GM23338 (cell line): ENCODE results near the gene SERPINH1. TPM values are rescaled to one million over a fixed set of nuclear protein-coding genes. Genes with fewer than 3 reads are reported as not detected.

Source experiments
- ATAC-seq: fragments of 200-7000 bp; cut with Tn5 transposase; 3 replicates; pipeline ENCODE4 v1.9.1; 2020
- DNase-seq: peaks from one replicate; pipeline ENCODE4 v3.0.0-alpha.2; 2015; ENCODE audit warnings: low spot score
- H2AFZ ChIP-seq: fragments of 200-600 bp; sonication (generic); 2 replicates; pipeline ENCODE4 v1.8.0; 2016; ENCODE audit warnings: antibody characterized with exemption, mild to moderate bottlenecking, moderate library complexity
- H3F3A ChIP-seq: fragments of 200-600 bp; sonication (generic); replicated peaks from 2 replicates; pipeline ENCODE4 v1.8.0; 2017; ENCODE audit warnings: antibody characterized with exemption, mixed run types, low read depth
- H3K27ac ChIP-seq: fragments of 200-600 bp; sonication (generic); 2 replicates; pipeline ENCODE4 v1.6.1; 2016; ENCODE audit warnings: low read depth
- H3K27me3 ChIP-seq: fragments of 200-600 bp; sonication (generic); 2 replicates; pipeline ENCODE4 v1.8.0; 2016; ENCODE audit warnings: mild to moderate bottlenecking, mixed run types, moderate library complexity; ENCODE audit not compliant: insufficient read depth
- H3K36me3 ChIP-seq: fragments of 200-600 bp; sonication (generic); 2 replicates; pipeline ENCODE4 v1.8.0; 2016; ENCODE audit warnings: mild to moderate bottlenecking; ENCODE audit not compliant: insufficient read depth
- H3K4me1 ChIP-seq: fragments of 200-600 bp; sonication (generic); 2 replicates; pipeline ENCODE4 v1.8.0; 2016; ENCODE audit warnings: mild to moderate bottlenecking, moderate library complexity; ENCODE audit not compliant: insufficient read depth
- H3K4me2 ChIP-seq: fragments of 200-600 bp; sonication (generic); 2 replicates; pipeline ENCODE4 v1.7.1; 2017; ENCODE audit warnings: mixed run types
- H3K4me3 ChIP-seq: fragments of 200-600 bp; sonication (generic); 2 replicates; pipeline ENCODE4 v1.6.1; 2016; ENCODE audit warnings: mixed run types
- H3K79me2 ChIP-seq: fragments of 200-600 bp; sonication (generic); replicated peaks from 2 replicates; pipeline ENCODE4 v1.8.0; 2017; ENCODE audit warnings: mild to moderate bottlenecking; ENCODE audit not compliant: insufficient read depth
- H3K9me2 ChIP-seq: fragments of 200-600 bp; sonication (generic); 2 replicates; pipeline ENCODE4 v1.8.0; 2017; ENCODE audit not compliant: insufficient read depth
- H4K20me1 ChIP-seq: fragments of 200-600 bp; sonication (generic); replicated peaks from 2 replicates; pipeline ENCODE4 v1.8.0; 2017; ENCODE audit warnings: mild to moderate bottlenecking; ENCODE audit not compliant: insufficient read depth
- H3K27ac Mint-ChIP-seq: 2 replicates; pipeline ENCODE4 v1.8.0; 2020; ENCODE audit warnings: inconsistent platforms, mild to moderate bottlenecking, moderate library complexity, mixed read lengths
- H3K27me3 Mint-ChIP-seq: 3 replicates; pipeline ENCODE4 v1.8.0; 2022; ENCODE audit warnings: low read depth, mild to moderate bottlenecking, moderate library complexity, mixed read lengths, inconsistent platforms; ENCODE audit not compliant: insufficient read depth, poor library complexity
- H3K36me3 Mint-ChIP-seq: 3 replicates; pipeline ENCODE4 v1.8.0; 2021; ENCODE audit warnings: low read depth, mild to moderate bottlenecking, inconsistent platforms, moderate library complexity, mixed read lengths
- H3K4me1 Mint-ChIP-seq: 3 replicates; pipeline ENCODE4 v1.8.0; 2020; ENCODE audit warnings: mild to moderate bottlenecking, inconsistent platforms, mixed read lengths
- H3K4me3 Mint-ChIP-seq: 3 replicates; pipeline ENCODE4 v1.8.0; 2021; ENCODE audit warnings: moderate library complexity, mild to moderate bottlenecking, inconsistent platforms, mixed read lengths
- H3K9me3 Mint-ChIP-seq: 3 replicates; pipeline ENCODE4 v1.8.0; 2020; ENCODE audit warnings: moderate library complexity, mild to moderate bottlenecking, inconsistent platforms, mixed read lengths
- CREB1 ChIP-seq: fragments of 250-450 bp; sonication (Bioruptor Pico); IDR thresholded peaks from 2 replicates; pipeline ENCODE4 v1.5.0; 2020; ENCODE audit warnings: low read depth, mild to moderate bottlenecking, moderate library complexity
- CTCF ChIP-seq, 2 experiments: fragments of 200-600 bp in 1 of 2; sonication (generic) in 1 of 2; conservative IDR thresholded peaks; 2 replicates each; pipeline versions ENCODE4 v1.5.1 to v1.6.1; 2016 to 2017; ENCODE audit warnings: antibody characterized with exemption in 2 of 2, low read depth in 2 of 2, mild to moderate bottlenecking in 2 of 2, moderate library complexity in 1 of 2
- EZH2 ChIP-seq: fragments of 200-600 bp; sonication (generic); IDR thresholded peaks from one replicate; pipeline ENCODE4 v1.8.0; 2017; ENCODE audit warnings: antibody characterized with exemption, mild to moderate bottlenecking, low read depth; ENCODE audit not compliant: unreplicated experiment
- EZH2phosphoT487 ChIP-seq: fragments of 200-600 bp; sonication (generic); IDR thresholded peaks from one replicate; pipeline ENCODE4 v1.8.1; 2018; ENCODE audit warnings: antibody characterized with exemption; ENCODE audit not compliant: unreplicated experiment
- JUNB ChIP-seq: IDR thresholded peaks from one replicate; pipeline ENCODE4 v1.6.1; 2016; ENCODE audit warnings: antibody characterized with exemption; ENCODE audit not compliant: unreplicated experiment
- NANOG ChIP-seq: IDR thresholded peaks from 2 replicates; pipeline ENCODE4 v1.6.1; 2016; ENCODE audit warnings: antibody characterized with exemption, borderline replicate concordance
- POLR2AphosphoS5 ChIP-seq: IDR thresholded peaks from 2 replicates; pipeline ENCODE4 v1.6.1; 2016; ENCODE audit warnings: antibody characterized with exemption, low read depth
- REST ChIP-seq: IDR thresholded peaks from one replicate; pipeline ENCODE4 v1.6.1; 2018; ENCODE audit warnings: antibody characterized with exemption; ENCODE audit not compliant: unreplicated experiment
- STAT1 ChIP-seq: IDR thresholded peaks from one replicate; pipeline ENCODE4 v1.6.1; 2016; ENCODE audit warnings: antibody characterized with exemption; ENCODE audit not compliant: unreplicated experiment
- ZNF114 ChIP-seq: fragments of 250-450 bp; sonication (Bioruptor Pico); IDR thresholded peaks from 2 replicates; pipeline ENCODE4 v1.5.0; 2020; ENCODE audit warnings: mild to moderate bottlenecking, moderate library complexity
- ZNF331 ChIP-seq: fragments of 250-450 bp; sonication (Bioruptor Pico); IDR thresholded peaks from 2 replicates; pipeline ENCODE4 v1.5.0; 2020; ENCODE audit warnings: low read depth, mild to moderate bottlenecking, moderate library complexity
- polyA plus RNA-seq: library from polyadenylated mRNA; unstranded; fragments of >200 nt; fragmentation: Nextera tagmentation; extraction: Ambion mirVana; gene quantifications from 2 replicates; pipeline ENCODE4 v1.2.1, GENCODE V29; 2016
- total RNA-seq: library from RNA; depleted of rRNA; stranded (reverse); fragments of >200 nt; shearing (Covaris generic); gene quantifications from 2 replicates; pipeline ENCODE4 v1.2.3, GENCODE V29; 2014
- TF ChIP-seq, protein P1 (sequence below): fragments of 250-450 bp; sonication (Bioruptor Pico); IDR thresholded peaks from 2 replicates; pipeline ENCODE4 v1.5.0; 2020; ENCODE audit warnings: mild to moderate bottlenecking, moderate library complexity

The SERPINH1 gene
- total and polyA plus RNA-seq, 2 experiments from 2014 or later = 238 to 1,217 TPM

- ATAC-seq (no peak), DNase-seq (no peak)
- H3K4me2 ChIP-seq = no peak overlapping the region
- peaks cover 27% of the 10 kb centered on the region for H4K20me1 ChIP-seq
- peaks cover 25% of the 10 kb centered on the region for H3K79me2 ChIP-seq
- H3K9me2 ChIP-seq = no peaks in the 10 kb centered on the region
- Mint-ChIP-seq H3K4me3 (no peak overlapping the region), H3K36me3 (peaks cover 78% of the 10 kb centered on the region), H3K27ac (no peak overlapping the region; the same call in 1 of the 2 replicates), H3K27me3 (peaks cover 24% of the 10 kb centered on the region), H3K9me3 (no peaks in the 10 kb centered on the region), H3K4me1 (peaks cover 4% of the 10 kb centered on the region)
- H3F3A ChIP-seq = peaks cover 36% of the 10 kb centered on the region
- peaks cover 4% of the 10 kb centered on the region for H3K4me1 ChIP-seq
- H3K4me3 ChIP-seq = no peak overlapping the region
- TF ChIP-seq NANOG = no peak
- TF ChIP-seq EZH2phosphoT487 = no peak
- TF ChIP-seq JUNB = no peak
- no peak for TF ChIP-seq POLR2AphosphoS5
- TF ChIP-seq CREB1 (CRISPR knock-in tag) = no peak
- TF ChIP-seq EZH2 = no peak
- TF ChIP-seq STAT1 = no peak
- no peak for TF ChIP-seq ZNF331 (CRISPR knock-in tag)
- no peak for TF ChIP-seq CTCF (conservative IDR thresholded peaks at IDR 0.05; ENCODE audit: low read depth in 2 of 2)
- TF ChIP-seq, protein P1, sequence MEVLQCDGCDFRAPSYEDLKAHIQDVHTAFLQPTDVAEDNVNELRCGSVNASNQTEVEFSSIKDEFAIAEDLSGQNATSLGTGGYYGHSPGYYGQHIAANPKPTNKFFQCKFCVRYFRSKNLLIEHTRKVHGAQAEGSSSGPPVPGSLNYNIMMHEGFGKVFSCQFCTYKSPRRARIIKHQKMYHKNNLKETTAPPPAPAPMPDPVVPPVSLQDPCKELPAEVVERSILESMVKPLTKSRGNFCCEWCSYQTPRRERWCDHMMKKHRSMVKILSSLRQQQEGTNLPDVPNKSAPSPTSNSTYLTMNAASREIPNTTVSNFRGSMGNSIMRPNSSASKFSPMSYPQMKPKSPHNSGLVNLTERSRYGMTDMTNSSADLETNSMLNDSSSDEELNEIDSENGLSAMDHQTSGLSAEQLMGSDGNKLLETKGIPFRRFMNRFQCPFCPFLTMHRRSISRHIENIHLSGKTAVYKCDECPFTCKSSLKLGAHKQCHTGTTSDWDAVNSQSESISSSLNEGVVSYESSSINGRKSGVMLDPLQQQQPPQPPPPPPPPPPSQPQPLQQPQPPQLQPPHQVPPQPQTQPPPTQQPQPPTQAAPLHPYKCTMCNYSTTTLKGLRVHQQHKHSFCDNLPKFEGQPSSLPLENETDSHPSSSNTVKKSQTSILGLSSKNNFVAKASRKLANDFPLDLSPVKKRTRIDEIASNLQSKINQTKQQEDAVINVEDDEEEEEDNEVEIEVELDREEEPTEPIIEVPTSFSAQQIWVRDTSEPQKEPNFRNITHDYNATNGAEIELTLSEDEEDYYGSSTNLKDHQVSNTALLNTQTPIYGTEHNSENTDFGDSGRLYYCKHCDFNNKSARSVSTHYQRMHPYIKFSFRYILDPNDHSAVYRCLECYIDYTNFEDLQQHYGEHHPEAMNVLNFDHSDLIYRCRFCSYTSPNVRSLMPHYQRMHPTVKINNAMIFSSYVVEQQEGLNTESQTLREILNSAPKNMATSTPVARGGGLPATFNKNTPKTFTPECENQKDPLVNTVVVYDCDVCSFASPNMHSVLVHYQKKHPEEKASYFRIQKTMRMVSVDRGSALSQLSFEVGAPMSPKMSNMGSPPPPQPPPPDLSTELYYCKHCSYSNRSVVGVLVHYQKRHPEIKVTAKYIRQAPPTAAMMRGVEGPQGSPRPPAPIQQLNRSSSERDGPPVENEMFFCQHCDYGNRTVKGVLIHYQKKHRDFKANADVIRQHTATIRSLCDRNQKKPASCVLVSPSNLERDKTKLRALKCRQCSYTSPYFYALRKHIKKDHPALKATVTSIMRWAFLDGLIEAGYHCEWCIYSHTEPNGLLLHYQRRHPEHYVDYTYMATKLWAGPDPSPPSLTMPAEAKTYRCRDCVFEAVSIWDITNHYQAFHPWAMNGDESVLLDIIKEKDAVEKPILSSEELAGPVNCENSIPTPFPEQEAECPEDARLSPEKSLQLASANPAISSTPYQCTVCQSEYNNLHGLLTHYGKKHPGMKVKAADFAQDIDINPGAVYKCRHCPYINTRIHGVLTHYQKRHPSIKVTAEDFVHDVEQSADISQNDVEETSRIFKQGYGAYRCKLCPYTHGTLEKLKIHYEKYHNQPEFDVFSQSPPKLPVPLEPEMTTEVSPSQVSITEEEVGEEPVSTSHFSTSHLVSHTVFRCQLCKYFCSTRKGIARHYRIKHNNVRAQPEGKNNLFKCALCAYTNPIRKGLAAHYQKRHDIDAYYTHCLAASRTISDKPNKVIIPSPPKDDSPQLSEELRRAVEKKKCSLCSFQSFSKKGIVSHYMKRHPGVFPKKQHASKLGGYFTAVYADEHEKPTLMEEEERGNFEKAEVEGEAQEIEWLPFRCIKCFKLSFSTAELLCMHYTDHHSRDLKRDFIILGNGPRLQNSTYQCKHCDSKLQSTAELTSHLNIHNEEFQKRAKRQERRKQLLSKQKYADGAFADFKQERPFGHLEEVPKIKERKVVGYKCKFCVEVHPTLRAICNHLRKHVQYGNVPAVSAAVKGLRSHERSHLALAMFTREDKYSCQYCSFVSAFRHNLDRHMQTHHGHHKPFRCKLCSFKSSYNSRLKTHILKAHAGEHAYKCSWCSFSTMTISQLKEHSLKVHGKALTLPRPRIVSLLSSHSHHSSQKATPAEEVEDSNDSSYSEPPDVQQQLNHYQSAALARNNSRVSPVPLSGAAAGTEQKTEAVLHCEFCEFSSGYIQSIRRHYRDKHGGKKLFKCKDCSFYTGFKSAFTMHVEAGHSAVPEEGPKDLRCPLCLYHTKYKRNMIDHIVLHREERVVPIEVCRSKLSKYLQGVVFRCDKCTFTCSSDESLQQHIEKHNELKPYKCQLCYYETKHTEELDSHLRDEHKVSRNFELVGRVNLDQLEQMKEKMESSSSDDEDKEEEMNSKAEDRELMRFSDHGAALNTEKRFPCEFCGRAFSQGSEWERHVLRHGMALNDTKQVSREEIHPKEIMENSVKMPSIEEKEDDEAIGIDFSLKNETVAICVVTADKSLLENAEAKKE (CRISPR knock-in tag) = no peak
- no peak for TF ChIP-seq ZNF114
- TF ChIP-seq REST = no peak
- H3K36me3 ChIP-seq = peaks cover 57% of the 10 kb centered on the region
- H2AFZ ChIP-seq = no peak overlapping the region
- no peak overlapping the region for H3K27ac ChIP-seq
- H3K27me3 ChIP-seq = no peaks in the 10 kb centered on the region
These were observed 8.6 kb downstream of the SERPINH1 start for GRCh38 chr11:75570559-75571139.
